ENCODE results near the gene PRTFDC1.

DNA sequence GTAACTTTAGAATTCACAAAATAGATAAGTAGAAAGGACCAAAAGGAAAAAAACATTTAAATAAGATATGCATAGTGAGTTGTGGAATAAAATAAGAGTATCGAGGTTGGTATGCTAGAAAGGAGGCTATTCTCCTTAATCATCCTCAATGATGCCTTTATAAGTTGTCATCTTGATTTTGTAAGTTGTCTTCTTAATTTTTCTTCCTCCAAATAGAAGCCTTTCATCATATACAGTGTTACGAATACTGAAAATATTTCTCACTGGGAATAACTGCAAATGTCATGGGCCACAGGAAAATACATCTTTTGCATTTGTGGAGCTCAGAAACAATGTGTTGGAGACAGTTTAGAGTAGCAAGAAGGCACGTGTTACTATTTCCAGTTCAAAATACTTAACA is 31.5 kb upstream of the PRTFDC1 start:
- TF ChIP-seq GATA2 (IDR thresholded peaks at IDR 0.05; ENCODE audit: low read depth, low read length): no peak
- TF ChIP-seq GATA3 (IDR thresholded peaks at IDR 0.05; ENCODE audit: low read depth, low read length): no peak

Measured in SH-SY5Y (cell line).